Measurements from ENCODE around the gene AK9.

AK9 gene

GRCh38 chr6:109508166-109508860 lies 182.7 kb downstream of the AK9 start:
- CTCF ChIA-PET, result no interaction called here
- DNase-seq (ENCODE audit: extremely low spot score), result no peak
- TF ChIP-seq CTBP1 (IDR thresholded peaks at IDR 0.05; ENCODE audit: borderline replicate concordance) (no peak), FOXK2 (IDR thresholded peaks at IDR 0.05) (no peak), PKNOX1 (IDR thresholded peaks at IDR 0.05) (no peak), FOXM1 (IDR thresholded peaks at IDR 0.05; ENCODE audit: borderline replicate concordance) (no peak), L3MBTL2 (conservative IDR thresholded peaks at IDR 0.05) (no peak), TARDBP (IDR thresholded peaks at IDR 0.05) (no peak), ZNF384 (IDR thresholded peaks at IDR 0.05) (no peak), ELF4 (IDR thresholded peaks at IDR 0.05) (no peak), NFRKB (IDR thresholded peaks at IDR 0.05) (no peak), ARNT (IDR thresholded peaks at IDR 0.05) (no peak), HDGF (IDR thresholded peaks at IDR 0.05; ENCODE audit: borderline replicate concordance) (no peak), LEF1 (IDR thresholded peaks at IDR 0.05; ENCODE audit: borderline replicate concordance) (no peak), BHLHE40 (IDR thresholded peaks at IDR 0.05; ENCODE audit: borderline replicate concordance) (no peak)
- POLR2A ChIA-PET, result no interaction called here

- CTCF ChIA-PET, result interaction anchor here (0.6 kb wide), 1 partner anchor 22 kb away, joined by 3 read pairs; no protein-coding TSS in a partner anchor
- TF ChIP-seq L3MBTL2 (conservative IDR thresholded peaks at IDR 0.05) (no peak), NFRKB (IDR thresholded peaks at IDR 0.05) (no peak), ARNT (IDR thresholded peaks at IDR 0.05) (no peak), ZNF384 (IDR thresholded peaks at IDR 0.05) (no peak)
- no peak for DNase-seq (ENCODE audit: extremely low spot score)
- POLR2A ChIA-PET, result no interaction called here
These were observed 183.4 kb downstream of the AK9 start for GRCh38 chr6:109507490-109508072.

GRCh38 chr6:109506841-109507240 lies 184.2 kb downstream of the AK9 start:
- CTCF ChIA-PET, result no interaction called here
- no peak for DNase-seq (ENCODE audit: extremely low spot score)
- POLR2A ChIA-PET, result no interaction called here
- TF ChIP-seq FOXK2 (IDR thresholded peaks at IDR 0.05) (no peak), TARDBP (IDR thresholded peaks at IDR 0.05) (no peak), LEF1 (IDR thresholded peaks at IDR 0.05; ENCODE audit: borderline replicate concordance) (no peak), BHLHE40 (IDR thresholded peaks at IDR 0.05; ENCODE audit: borderline replicate concordance) (no peak), CTBP1 (IDR thresholded peaks at IDR 0.05; ENCODE audit: borderline replicate concordance) (no peak), L3MBTL2 (conservative IDR thresholded peaks at IDR 0.05) (no peak), ARNT (IDR thresholded peaks at IDR 0.05) (no peak), ZNF384 (IDR thresholded peaks at IDR 0.05) (no peak), PKNOX1 (IDR thresholded peaks at IDR 0.05) (no peak), SUZ12 (IDR thresholded peaks at IDR 0.05) (no peak), FOXM1 (IDR thresholded peaks at IDR 0.05; ENCODE audit: borderline replicate concordance) (no peak), NFRKB (IDR thresholded peaks at IDR 0.05) (no peak), ELF4 (IDR thresholded peaks at IDR 0.05) (no peak), HDGF (IDR thresholded peaks at IDR 0.05; ENCODE audit: borderline replicate concordance) (no peak), SP1 (IDR thresholded peaks at IDR 0.05) (no peak)

GRCh38 chr6:109506314-109506713 lies 184.7 kb downstream of the AK9 start:
- DNase-seq (ENCODE audit: extremely low spot score), result no peak
- POLR2A ChIA-PET, result no interaction called here
- TF ChIP-seq FOXM1 (IDR thresholded peaks at IDR 0.05; ENCODE audit: borderline replicate concordance) (no peak), LEF1 (IDR thresholded peaks at IDR 0.05; ENCODE audit: borderline replicate concordance) (no peak), FOXA1 (IDR thresholded peaks at IDR 0.05) (no peak), L3MBTL2 (conservative IDR thresholded peaks at IDR 0.05) (no peak), SP1 (IDR thresholded peaks at IDR 0.05) (no peak), HDGF (IDR thresholded peaks at IDR 0.05; ENCODE audit: borderline replicate concordance) (no peak), TARDBP (IDR thresholded peaks at IDR 0.05) (no peak), BHLHE40 (IDR thresholded peaks at IDR 0.05; ENCODE audit: borderline replicate concordance) (no peak), FOXK2 (IDR thresholded peaks at IDR 0.05) (no peak), ELF4 (IDR thresholded peaks at IDR 0.05) (no peak), ZNF384 (IDR thresholded peaks at IDR 0.05) (no peak), PKNOX1 (IDR thresholded peaks at IDR 0.05) (no peak)
- CTCF ChIA-PET, result no interaction called here

- TF ChIP-seq LEF1 (IDR thresholded peaks at IDR 0.05; ENCODE audit: borderline replicate concordance), result no peak
- TF ChIP-seq BHLHE40 (IDR thresholded peaks at IDR 0.05; ENCODE audit: borderline replicate concordance), result no peak
- no peak for TF ChIP-seq L3MBTL2 (conservative IDR thresholded peaks at IDR 0.05)
- no peak for TF ChIP-seq NFRKB (IDR thresholded peaks at IDR 0.05)
- TF ChIP-seq TARDBP (IDR thresholded peaks at IDR 0.05), result no peak
- POLR2A ChIA-PET, result no interaction called here
- CTCF ChIA-PET, result no interaction called here
- DNase-seq (ENCODE audit: extremely low spot score), result no peak
These were observed 187.4 kb downstream of the AK9 start for GRCh38 chr6:109503327-109504224.

GRCh38 chr6:109498936-109499335 lies 192.1 kb downstream of the AK9 start:
- no peak for DNase-seq (ENCODE audit: extremely low spot score)
- TF ChIP-seq CTBP1 (IDR thresholded peaks at IDR 0.05; ENCODE audit: borderline replicate concordance) (no peak), ZNF384 (IDR thresholded peaks at IDR 0.05) (no peak), TARDBP (IDR thresholded peaks at IDR 0.05) (no peak)
- CTCF ChIA-PET, result no interaction called here
- POLR2A ChIA-PET, result no interaction called here
